ENCODE measurements around the gene FAM107A. TPM values are rescaled to one million over a fixed set of nuclear protein-coding genes. Genes with fewer than 3 reads are reported as not detected.

The FAM107A gene
- 0.63 TPM in 1 of 2 replicates, not detected in the other for total RNA-seq

GRCh38 chr3:58577269-58577821 is at the start of gene FAM107A:
TSS of gene FAM107A (minus strand) at chr3:58577391. CDS start at chr3:58569860, 7,531 bp downstream.
- no peak for DNase-seq (ENCODE audit: low read depth)
- Histone ChIP-seq H3K36me3 (ENCODE audit: control insufficient read depth, insufficient read depth, low read length) (no peaks in the 10 kb centered on the region), H3K4me3 (ENCODE audit: low read depth, low read length) (no peak within 1 kb of the TSS), H3K27me3 (ENCODE audit: control insufficient read depth, insufficient read depth, low read length) (no peaks in the 10 kb centered on the region)
- peak; percentile 27 for TF ChIP-seq CTCF (IDR thresholded peaks at IDR 0.05; ENCODE audit: insufficient read depth, low read length, poor library complexity, severe bottlenecking)

GRCh38 chr3:58625196-58625824 is 48.1 kb upstream of the FAM107A start:
- Histone ChIP-seq H3K27me3 (ENCODE audit: control insufficient read depth, insufficient read depth, low read length) (peaks cover 5% of the 10 kb centered on the region), H3K4me3 (ENCODE audit: low read depth, low read length) (no peak overlapping the region), H3K36me3 (ENCODE audit: control insufficient read depth, insufficient read depth, low read length) (no peaks in the 10 kb centered on the region)
- no peak for DNase-seq (ENCODE audit: low read depth)
- no peak for TF ChIP-seq CTCF (IDR thresholded peaks at IDR 0.05; ENCODE audit: insufficient read depth, low read length, poor library complexity, severe bottlenecking)

- Histone ChIP-seq H3K4me3 (ENCODE audit: low read depth, low read length) (no peak overlapping the region), H3K36me3 (ENCODE audit: control insufficient read depth, insufficient read depth, low read length) (no peaks in the 10 kb centered on the region), H3K27me3 (ENCODE audit: control insufficient read depth, insufficient read depth, low read length) (peaks cover 5% of the 10 kb centered on the region)
- DNase-seq (ENCODE audit: low read depth), result no peak
- TF ChIP-seq CTCF (IDR thresholded peaks at IDR 0.05; ENCODE audit: insufficient read depth, low read length, poor library complexity, severe bottlenecking), result no peak
These were observed 47.4 kb upstream of the FAM107A start for GRCh38 chr3:58624550-58624949.

GRCh38 chr3:58623961-58624360 is 46.8 kb upstream of the FAM107A start:
- DNase-seq (ENCODE audit: low read depth), result no peak
- no peak for TF ChIP-seq CTCF (IDR thresholded peaks at IDR 0.05; ENCODE audit: insufficient read depth, low read length, poor library complexity, severe bottlenecking)
- Histone ChIP-seq H3K4me3 (ENCODE audit: low read depth, low read length) (no peak overlapping the region), H3K36me3 (ENCODE audit: control insufficient read depth, insufficient read depth, low read length) (no peaks in the 10 kb centered on the region), H3K27me3 (ENCODE audit: control insufficient read depth, insufficient read depth, low read length) (peaks cover 5% of the 10 kb centered on the region)

- no peak for TF ChIP-seq CTCF (IDR thresholded peaks at IDR 0.05; ENCODE audit: insufficient read depth, low read length, poor library complexity, severe bottlenecking)
- DNase-seq (ENCODE audit: low read depth), result no peak
- H3K27me3 ChIP-seq (ENCODE audit: control insufficient read depth, insufficient read depth, low read length), result peaks cover 5% of the 10 kb centered on the region
- no peak overlapping the region for H3K4me3 ChIP-seq (ENCODE audit: low read depth, low read length)
- H3K36me3 ChIP-seq (ENCODE audit: control insufficient read depth, insufficient read depth, low read length), result no peaks in the 10 kb centered on the region
These were observed 46.3 kb upstream of the FAM107A start for GRCh38 chr3:58623478-58623877.

GRCh38 chr3:58622892-58623291 is 45.7 kb upstream of the FAM107A start:
- H3K27me3 ChIP-seq (ENCODE audit: control insufficient read depth, insufficient read depth, low read length), result peaks cover 5% of the 10 kb centered on the region
- H3K36me3 ChIP-seq (ENCODE audit: control insufficient read depth, insufficient read depth, low read length), result no peaks in the 10 kb centered on the region
- DNase-seq (ENCODE audit: low read depth), result no peak
- no peak for TF ChIP-seq CTCF (IDR thresholded peaks at IDR 0.05; ENCODE audit: insufficient read depth, low read length, poor library complexity, severe bottlenecking)
- no peak overlapping the region for H3K4me3 ChIP-seq (ENCODE audit: low read depth, low read length)
